PC-9 (cell line): ENCODE measurements around the gene PSG4.
"Not testable (repeated sequence)": the region's sequence is repeated elsewhere in the genome, so short reads cannot be mapped to it uniquely, and the experiment has no call there.

Experiments used
- EZH2 ChIP-seq: fragments of 200-600 bp; sonication (generic); IDR thresholded peaks from 2 replicates; pipeline ENCODE4 v1.8.0; 2017; ENCODE audit warnings: antibody characterized with exemption, low read depth
- TF ChIP-seq, protein P1 (sequence below): fragments of 200-600 bp; sonication (generic); conservative IDR thresholded peaks from 2 replicates; pipeline ENCODE4 v1.6.1; 2017; ENCODE audit warnings: mixed run types, antibody characterized with exemption, mild to moderate bottlenecking, moderate library complexity

DNA sequence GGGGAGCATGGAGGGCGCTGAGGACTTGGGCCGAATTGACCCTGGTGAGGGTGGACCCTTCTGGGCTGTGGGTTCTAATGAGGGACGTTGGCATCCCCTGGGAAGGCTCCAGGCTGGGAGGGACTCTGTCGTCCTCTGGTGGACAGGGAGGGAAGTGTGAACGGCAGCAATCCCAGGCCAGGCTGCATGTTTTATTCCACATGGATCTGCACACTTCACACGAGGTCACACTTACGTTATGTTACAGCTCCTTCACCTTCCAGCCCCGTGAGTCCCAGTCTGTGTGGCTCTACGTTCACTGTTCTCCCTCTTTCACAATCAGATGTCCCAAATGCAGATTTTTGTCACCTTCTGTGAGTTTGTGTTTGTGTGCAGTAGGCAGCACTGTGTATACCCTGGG is 17.3 kb downstream of the PSG4 start:
- TF ChIP-seq, protein P1, sequence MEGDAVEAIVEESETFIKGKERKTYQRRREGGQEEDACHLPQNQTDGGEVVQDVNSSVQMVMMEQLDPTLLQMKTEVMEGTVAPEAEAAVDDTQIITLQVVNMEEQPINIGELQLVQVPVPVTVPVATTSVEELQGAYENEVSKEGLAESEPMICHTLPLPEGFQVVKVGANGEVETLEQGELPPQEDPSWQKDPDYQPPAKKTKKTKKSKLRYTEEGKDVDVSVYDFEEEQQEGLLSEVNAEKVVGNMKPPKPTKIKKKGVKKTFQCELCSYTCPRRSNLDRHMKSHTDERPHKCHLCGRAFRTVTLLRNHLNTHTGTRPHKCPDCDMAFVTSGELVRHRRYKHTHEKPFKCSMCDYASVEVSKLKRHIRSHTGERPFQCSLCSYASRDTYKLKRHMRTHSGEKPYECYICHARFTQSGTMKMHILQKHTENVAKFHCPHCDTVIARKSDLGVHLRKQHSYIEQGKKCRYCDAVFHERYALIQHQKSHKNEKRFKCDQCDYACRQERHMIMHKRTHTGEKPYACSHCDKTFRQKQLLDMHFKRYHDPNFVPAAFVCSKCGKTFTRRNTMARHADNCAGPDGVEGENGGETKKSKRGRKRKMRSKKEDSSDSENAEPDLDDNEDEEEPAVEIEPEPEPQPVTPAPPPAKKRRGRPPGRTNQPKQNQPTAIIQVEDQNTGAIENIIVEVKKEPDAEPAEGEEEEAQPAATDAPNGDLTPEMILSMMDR, result peak; percentile 63
- not testable (repeated sequence) for TF ChIP-seq EZH2
